Measurements from ENCODE around the gene FAM156B.
"Not testable (repeated sequence)": the region's sequence is repeated elsewhere in the genome, so short reads cannot be mapped to it uniquely, and the experiment has no call there.

The FAM156B gene

GRCh38 chrX:52923781-52924241 lies 26.7 kb downstream of the FAM156B start:
- no peak for DNase-seq (ENCODE audit: low read depth)

GRCh38 chrX:52930214-52930613 lies 33.1 kb downstream of the FAM156B start:
- not testable (repeated sequence) for DNase-seq (ENCODE audit: low read depth)

- no peak for DNase-seq (ENCODE audit: low read depth)
These were observed 36.1 kb downstream of the FAM156B start for GRCh38 chrX:52933213-52933612.

- no peak for DNase-seq (ENCODE audit: low read depth)
These were observed 37.0 kb downstream of the FAM156B start for GRCh38 chrX:52933976-52934703.

GRCh38 chrX:52934704-52935469 lies 37.8 kb downstream of the FAM156B start:
- peak; percentile 90 for DNase-seq (ENCODE audit: low read depth)

- not testable (repeated sequence) for DNase-seq (ENCODE audit: low read depth)
These were observed 38.3 kb downstream of the FAM156B start for GRCh38 chrX:52935470-52935784.

DNA sequence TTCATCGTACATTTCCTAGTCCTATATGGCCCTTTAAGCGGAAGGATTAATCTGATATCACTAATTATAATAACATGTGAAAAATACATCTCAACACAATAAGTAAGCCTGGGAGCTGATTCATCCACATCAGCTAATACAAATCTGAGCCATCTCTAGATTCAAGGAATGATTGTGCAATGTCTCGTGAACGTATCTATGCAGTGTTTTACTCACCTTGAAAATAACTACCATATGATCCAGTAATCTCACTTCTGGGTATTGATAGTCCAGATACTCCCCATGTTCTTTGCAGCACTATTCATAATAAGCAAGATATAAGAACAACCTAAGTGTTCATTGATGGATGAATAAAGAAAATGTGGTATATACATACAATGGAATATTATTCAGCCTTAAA lies 43.6 kb downstream of the FAM156B start:
- not testable (repeated sequence) for DNase-seq (ENCODE audit: low read depth)

GRCh38 chrX:52941728-52942127 lies 44.6 kb downstream of the FAM156B start:
- not testable (repeated sequence) for DNase-seq (ENCODE audit: low read depth)

- DNase-seq (ENCODE audit: low read depth) = not testable (repeated sequence)
These were observed 48.8 kb downstream of the FAM156B start for GRCh38 chrX:52945838-52946494.

DNA sequence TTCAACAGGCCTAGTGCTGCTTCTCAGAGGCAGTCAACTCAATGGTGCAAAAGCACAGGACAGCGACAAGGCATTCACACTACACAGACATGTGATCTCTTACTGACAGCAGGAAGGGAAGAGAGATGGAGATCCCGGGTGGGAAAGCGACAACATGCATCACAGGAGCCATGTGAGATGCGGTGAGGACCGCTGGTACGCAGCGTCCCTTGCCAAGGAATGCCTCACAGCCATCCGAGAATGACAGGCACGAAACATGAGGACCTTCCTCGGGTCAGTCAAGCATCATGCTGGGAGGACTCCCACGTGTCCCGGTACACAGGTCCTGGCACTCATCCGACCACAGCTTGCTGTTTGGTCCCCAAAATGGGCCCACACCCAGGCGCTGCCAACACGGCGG lies 50.4 kb downstream of the FAM156B start:
- DNase-seq (ENCODE audit: low read depth) = not testable (repeated sequence)

DNA sequence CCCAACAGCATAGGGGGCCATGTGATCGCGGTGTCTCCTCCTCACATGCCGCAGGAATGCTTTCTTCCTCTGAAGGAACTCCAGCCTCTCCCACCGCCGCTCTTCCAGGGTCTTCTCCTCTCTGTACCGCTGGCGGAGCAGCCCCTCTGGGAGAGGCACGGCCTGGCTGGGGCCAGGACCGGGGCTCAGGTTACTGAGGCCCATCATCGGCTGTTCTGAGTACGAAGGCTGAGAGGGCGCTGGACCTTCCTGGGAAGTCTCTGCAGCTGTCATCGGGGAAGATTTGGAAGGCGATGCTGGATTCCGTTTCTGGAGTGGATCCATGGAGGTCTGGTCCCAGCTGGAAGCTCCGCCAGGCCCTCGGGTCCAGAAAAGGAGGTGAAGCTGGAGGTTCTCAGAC lies 51.1 kb downstream of the FAM156B start:
- not testable (repeated sequence) for DNase-seq (ENCODE audit: low read depth)

GRCh38 chrX:52949325-52949724 lies 52.2 kb downstream of the FAM156B start:
- DNase-seq (ENCODE audit: low read depth) = not testable (repeated sequence)

DNA sequence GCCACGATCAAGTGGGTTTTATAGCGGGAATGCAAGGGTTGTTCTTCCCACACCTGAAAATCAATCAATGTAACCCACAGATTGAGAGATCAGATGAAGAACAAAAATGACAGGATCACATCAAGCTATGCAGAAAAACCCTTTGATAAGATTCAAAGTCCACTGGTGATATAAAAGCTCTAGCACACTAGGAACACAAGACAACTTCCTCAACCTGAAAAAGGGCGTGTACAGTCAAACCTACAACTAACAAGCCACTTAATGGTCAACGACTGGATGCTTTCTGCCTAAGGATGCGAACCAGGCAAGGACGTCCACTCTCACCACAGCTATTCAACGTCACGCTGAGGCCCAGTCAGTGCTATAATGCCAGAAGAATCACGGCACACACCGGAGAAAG lies 52.8 kb downstream of the FAM156B start:
- not testable (repeated sequence) for DNase-seq (ENCODE audit: low read depth)
